Stimulated activated CD8-positive, alpha-beta memory T cell treated with anti-CD3 and anti-CD28 coated beads, Interleukin-15, amount 100 ng/mL, for 4 hours (primary cell): Measurements from ENCODE around the gene KCNK17.
"Not testable (repeated sequence)": the region's sequence is repeated elsewhere in the genome, so short reads cannot be mapped to it uniquely, and the experiment has no call there.

Experiments
- DNase-seq, 2 donors: peaks; one replicate each; pipeline ENCODE4 v3.0.0-alpha.2; 2020; ENCODE audit warnings: low read depth in 2 of 2

Gene KCNK17

GRCh38 chr6:39302669-39303424 is 11.4 kb downstream of the KCNK17 start:
- DNase-seq, result peak; percentile 61 to 71

- DNase-seq, result no peak
Measured at GRCh38 chr6:39302011-39302410, 12.2 kb downstream of the KCNK17 start.

GRCh38 chr6:39301606-39302005 is 12.6 kb downstream of the KCNK17 start:
- DNase-seq, result no peak

- no peak for DNase-seq
Measured at GRCh38 chr6:39300739-39301138, 13.5 kb downstream of the KCNK17 start.

GRCh38 chr6:39298061-39298460 is 16.2 kb downstream of the KCNK17 start:
- DNase-seq, result no peak

GRCh38 chr6:39296745-39297640 is 17.2 kb downstream of the KCNK17 start:
- DNase-seq, result no peak

GRCh38 chr6:39295611-39296011 is 18.6 kb downstream of the KCNK17 start:
- DNase-seq, result no peak

- no peak for DNase-seq
Measured at GRCh38 chr6:39294899-39295298, 19.3 kb downstream of the KCNK17 start.

GRCh38 chr6:39294133-39294532 is 20.1 kb downstream of the KCNK17 start:
- no peak for DNase-seq

- no peak for DNase-seq
Measured at GRCh38 chr6:39292637-39293036, 21.6 kb downstream of the KCNK17 start.

GRCh38 chr6:39289490-39289889 is 24.7 kb downstream of the KCNK17 start:
- no peak for DNase-seq

GRCh38 chr6:39287601-39288000 is 26.6 kb downstream of the KCNK17 start:
- DNase-seq, result no peak

- DNase-seq, result not testable (repeated sequence)
Measured at GRCh38 chr6:39286596-39286995, 27.6 kb downstream of the KCNK17 start.

- DNase-seq, result no peak
Measured at GRCh38 chr6:39282774-39283173, 31.4 kb downstream of the KCNK17 start.

- DNase-seq, result no peak
Measured at GRCh38 chr6:39281312-39281980, 32.8 kb downstream of the KCNK17 start.

GRCh38 chr6:39280247-39280731 is 33.9 kb downstream of the KCNK17 start:
- no peak for DNase-seq

GRCh38 chr6:39279539-39279938 is 34.7 kb downstream of the KCNK17 start:
- no peak for DNase-seq

- DNase-seq, result no peak
Measured at GRCh38 chr6:39276379-39276995, 37.7 kb downstream of the KCNK17 start.

- no peak for DNase-seq
Measured at GRCh38 chr6:39274903-39275302, 39.3 kb downstream of the KCNK17 start.

- no peak for DNase-seq
Measured at GRCh38 chr6:39274471-39274870, 39.7 kb downstream of the KCNK17 start.

GRCh38 chr6:39273406-39273821 is 40.8 kb downstream of the KCNK17 start:
- no peak for DNase-seq

GRCh38 chr6:39269961-39270360 is 44.3 kb downstream of the KCNK17 start:
- no peak for DNase-seq
